GM21528 (cell line): ENCODE data around the gene CYB5R4.

Experiments used
- ATAC-seq: cut with Tn5 transposase; IDR thresholded peaks from one replicate; pipeline ENCODE4 v1.9.1; 2021; ENCODE audit warnings: mild to moderate bottlenecking, moderate library complexity; ENCODE audit not compliant: unreplicated experiment, low FRiP score

CYB5R4 gene

DNA sequence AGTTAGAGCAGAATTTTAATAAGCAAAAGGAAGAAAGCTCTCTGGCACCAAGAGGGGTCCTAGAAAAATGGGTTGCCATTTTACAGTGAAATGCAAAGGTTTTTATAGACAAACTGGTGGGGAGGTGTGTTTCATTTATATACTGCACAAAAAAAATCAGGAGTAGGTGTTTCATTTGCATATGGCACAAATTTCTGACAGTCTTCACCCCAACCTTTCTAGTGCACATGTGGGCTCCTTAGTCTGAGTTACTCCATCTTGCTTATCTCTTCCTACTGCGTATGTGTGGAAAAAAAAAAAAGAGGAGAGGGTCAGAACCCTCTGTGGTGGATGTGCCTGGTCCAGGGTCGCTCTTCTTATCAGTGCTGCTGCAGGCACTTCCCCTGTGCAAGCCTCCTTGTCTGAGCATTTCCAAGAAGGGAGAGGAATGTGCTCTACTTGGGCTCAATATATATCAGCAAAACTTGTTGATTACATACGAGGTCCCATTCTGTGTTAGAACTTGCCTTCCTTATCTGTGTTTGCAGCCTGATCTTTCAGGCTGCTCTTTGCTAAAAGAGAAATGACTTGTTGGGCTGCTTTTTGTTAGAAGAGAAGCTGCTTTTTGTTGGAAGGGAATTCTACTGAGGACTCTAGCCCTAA lies 115.0 kb downstream of the CYB5R4 start:
- no peak for ATAC-seq

GRCh38 chr6:83976037-83976755 lies 116.7 kb downstream of the CYB5R4 start:
- no peak for ATAC-seq

DNA sequence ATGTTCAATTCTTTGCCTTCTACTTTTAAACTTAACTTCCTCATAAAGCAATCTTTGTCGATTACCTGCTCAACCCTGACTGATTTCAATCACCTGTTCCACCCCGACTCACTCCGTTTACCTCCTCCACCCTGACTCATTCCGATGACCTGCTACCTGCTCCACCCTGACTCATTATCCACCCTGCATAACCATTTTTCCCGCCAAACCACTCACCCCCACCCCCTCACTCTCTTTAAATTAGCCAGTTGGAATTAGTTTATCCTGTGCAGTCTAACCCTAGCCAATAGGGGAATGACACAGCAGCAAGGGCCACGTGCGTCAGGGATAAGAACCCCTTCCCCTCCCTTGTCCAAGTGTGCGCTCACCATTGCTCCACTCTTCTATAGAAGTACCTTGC lies 117.4 kb downstream of the CYB5R4 start:
- ATAC-seq = no peak

DNA sequence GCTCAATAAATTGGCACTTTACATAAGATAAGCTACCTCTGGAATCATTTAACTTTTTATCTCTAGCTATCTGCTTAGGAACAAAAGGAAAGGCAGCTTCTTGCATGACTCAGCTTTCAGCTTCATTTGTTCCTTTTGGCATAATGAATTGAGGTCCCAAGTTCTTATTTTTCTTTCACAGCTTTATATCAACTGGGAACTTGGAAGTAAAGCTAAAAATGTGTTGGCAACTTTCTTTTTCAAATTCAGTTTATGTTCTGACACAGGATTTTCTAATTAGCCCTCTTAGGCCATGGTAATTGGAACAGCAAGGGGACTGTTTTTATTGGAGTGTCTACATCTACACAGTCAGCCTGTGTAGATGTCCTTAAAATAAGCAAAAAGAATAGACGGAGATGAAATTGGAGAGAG lies 118.8 kb downstream of the CYB5R4 start:
- no peak for ATAC-seq

DNA sequence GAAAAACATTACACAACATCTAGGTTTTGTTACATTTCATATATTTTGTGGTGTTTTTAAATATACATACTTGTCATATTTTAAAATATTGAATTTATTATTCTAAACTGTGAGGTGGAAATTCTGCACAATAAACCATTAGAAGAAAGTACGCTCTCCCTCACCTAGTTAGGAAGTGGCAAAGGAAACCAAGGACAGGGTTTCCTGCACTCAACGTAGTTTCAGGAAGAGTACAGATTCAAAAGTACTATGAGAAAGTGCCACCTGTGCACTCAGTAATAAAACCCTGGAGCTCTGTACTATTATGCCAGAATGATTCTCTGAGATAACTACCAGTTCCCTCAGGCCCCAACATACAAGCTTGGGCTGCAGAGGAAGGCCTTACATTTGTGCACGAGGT lies 119.5 kb downstream of the CYB5R4 start:
- no peak for ATAC-seq

DNA sequence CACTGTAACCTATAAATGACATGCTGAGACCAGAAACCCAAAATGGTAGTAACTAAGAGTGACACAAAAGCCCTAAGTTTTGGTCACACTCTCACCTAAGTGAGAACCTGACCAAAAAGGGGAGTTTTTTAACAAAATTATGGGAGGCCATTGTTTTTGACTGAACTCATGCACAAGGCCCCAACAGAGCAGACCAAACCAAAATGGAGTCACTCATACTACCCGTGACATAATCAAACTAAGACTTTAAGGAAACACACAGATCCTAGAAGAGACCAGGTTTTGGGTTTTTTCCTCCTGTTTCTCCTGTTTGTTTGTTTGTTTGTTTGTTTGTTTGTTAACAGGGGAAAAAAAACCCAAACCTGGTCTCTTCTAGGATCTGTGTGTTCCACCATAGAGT lies 124.9 kb downstream of the CYB5R4 start:
- ATAC-seq = no peak

- ATAC-seq = no peak
Measured at GRCh38 chr6:83985308-83985713, 125.8 kb downstream of the CYB5R4 start.

DNA sequence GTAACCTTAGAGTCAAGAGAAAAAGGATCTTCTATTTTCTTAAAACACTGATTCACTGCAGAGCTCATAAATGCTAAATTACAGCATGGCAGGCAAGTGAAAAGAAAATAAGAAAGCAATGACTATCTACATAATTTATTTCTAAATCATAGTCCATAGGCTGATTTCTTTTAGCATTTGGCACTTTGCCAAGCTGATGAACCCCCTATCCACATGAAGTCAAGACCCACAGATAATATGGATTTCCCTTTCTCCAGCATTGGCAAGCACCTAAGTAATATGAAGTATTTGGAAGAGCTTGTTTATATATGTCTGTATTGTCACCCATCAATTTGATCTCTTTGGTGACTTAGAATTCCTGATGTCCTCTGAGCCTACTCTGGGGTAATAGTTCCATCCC lies 126.2 kb downstream of the CYB5R4 start:
- no peak for ATAC-seq

GRCh38 chr6:83998021-83998584 lies 138.6 kb downstream of the CYB5R4 start:
- ATAC-seq = no peak

DNA sequence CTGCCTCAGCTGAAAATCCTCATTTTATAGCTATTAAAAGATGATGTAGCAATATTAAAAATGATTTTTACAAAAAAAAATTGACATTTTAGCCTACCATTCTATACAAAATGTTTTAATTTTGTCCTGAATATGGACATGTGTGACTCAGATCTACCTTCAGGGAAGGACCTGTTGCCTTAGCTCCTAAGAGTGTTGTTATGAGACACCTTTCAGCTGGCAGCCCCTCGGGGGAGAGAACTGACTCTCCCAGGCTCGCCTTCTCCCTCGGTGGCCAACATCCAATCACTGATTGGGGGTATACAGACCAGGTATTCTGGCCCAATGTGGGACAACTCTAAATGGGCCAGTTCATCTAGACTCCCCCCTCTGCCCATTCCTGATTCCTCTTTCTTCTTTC lies 141.6 kb downstream of the CYB5R4 start:
- ATAC-seq = no peak

GRCh38 chr6:84002226-84002625 lies 142.7 kb downstream of the CYB5R4 start:
- ATAC-seq = no peak

- ATAC-seq = no peak
Measured at GRCh38 chr6:84003131-84003530, 143.6 kb downstream of the CYB5R4 start.

GRCh38 chr6:84003654-84004053 lies 144.2 kb downstream of the CYB5R4 start:
- no peak for ATAC-seq

GRCh38 chr6:84007871-84008270 lies 148.4 kb downstream of the CYB5R4 start:
- ATAC-seq = no peak

DNA sequence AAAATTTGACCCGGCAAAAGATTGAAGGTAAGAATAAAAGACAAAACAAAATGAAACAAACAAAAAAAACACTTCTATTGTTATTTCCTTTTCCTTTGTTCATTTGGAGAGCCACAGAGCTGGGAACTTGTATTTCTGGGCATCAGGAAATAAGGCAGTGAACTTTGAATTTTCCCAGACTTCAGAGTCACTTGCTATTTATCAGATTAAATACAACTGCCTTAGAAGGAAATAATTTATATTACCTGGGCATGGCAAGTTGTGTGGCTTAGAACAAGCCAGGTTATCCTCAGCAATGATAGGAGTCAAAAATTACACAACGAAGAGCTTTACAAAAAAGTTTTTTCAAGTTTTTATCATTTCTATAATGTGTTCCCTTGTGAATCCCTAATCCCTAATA lies 153.9 kb downstream of the CYB5R4 start:
- ATAC-seq = no peak

DNA sequence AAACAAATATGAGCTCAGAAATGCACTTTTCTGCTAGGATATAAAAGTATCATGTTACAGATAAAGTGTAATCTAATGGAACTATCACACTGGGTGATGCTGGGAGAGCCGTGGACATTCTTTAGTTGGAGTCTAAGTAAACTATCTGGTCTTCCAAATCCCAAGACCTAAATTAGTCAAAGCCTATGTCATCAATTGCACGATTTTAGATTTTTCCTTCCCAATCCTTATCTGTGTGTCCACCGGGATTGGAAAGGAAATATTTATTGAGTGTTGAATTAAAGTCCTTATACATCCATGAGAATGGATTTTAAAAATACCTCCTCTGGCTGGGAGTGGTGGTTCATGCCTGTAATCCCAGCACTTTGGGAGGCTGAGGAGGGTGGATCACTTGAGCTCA lies 154.4 kb downstream of the CYB5R4 start:
- ATAC-seq = no peak

DNA sequence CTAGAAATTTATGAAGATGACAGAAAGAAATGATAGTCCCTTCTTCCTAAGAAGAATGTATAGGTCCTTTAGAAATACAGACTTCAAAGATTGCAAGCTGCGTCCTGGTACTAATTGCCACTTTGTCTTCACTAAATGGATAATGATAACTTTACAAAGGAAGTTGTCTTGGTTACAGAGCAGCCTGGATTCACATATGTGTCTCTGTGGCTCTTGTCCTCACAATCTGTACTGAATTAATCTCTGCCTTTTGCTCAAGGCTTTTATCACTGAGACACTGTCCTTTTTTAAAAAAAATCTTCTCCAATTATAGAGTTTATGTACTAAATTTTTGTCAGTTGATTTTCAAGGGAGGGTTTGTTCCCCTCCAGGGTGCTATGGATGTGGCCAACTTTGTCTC lies 156.5 kb downstream of the CYB5R4 start:
- no peak for ATAC-seq
